ENCODE data around the gene KRTAP5-9.

DNA sequence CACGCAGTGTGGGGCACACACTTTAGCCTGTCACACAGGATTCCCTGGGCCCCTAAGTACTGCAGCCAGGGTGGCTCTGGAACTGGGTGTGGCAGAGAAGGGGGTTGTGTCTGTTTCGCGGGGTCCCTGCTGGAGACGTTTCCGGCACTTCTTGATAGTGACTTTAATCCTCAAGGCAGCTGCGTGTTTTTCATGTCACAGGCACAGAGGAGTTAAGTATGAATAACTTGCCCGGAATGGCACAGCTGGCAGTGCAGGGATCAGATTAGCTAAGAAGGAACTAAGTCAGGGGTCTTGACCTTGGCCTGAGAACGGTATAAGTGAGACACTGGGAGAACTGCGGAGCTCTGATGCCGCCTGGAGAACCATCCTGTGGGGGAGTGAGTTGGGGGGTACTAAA is 28.7 kb upstream of the KRTAP5-9 start:
- TF ChIP-seq, protein P1, sequence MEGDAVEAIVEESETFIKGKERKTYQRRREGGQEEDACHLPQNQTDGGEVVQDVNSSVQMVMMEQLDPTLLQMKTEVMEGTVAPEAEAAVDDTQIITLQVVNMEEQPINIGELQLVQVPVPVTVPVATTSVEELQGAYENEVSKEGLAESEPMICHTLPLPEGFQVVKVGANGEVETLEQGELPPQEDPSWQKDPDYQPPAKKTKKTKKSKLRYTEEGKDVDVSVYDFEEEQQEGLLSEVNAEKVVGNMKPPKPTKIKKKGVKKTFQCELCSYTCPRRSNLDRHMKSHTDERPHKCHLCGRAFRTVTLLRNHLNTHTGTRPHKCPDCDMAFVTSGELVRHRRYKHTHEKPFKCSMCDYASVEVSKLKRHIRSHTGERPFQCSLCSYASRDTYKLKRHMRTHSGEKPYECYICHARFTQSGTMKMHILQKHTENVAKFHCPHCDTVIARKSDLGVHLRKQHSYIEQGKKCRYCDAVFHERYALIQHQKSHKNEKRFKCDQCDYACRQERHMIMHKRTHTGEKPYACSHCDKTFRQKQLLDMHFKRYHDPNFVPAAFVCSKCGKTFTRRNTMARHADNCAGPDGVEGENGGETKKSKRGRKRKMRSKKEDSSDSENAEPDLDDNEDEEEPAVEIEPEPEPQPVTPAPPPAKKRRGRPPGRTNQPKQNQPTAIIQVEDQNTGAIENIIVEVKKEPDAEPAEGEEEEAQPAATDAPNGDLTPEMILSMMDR (IDR thresholded peaks at IDR 0.05; ENCODE audit: insufficient read depth, low read depth, low read length) = no peak
- TF ChIP-seq EZH2 (IDR thresholded peaks at IDR 0.05; ENCODE audit: insufficient read depth, low read length) = no peak

Data from astrocyte (in vitro differentiated cells and primary cell).